Measurements from ENCODE around the gene ORC4.

ORC4 gene

GRCh38 chr2:148020111-148021058 is at the start of gene ORC4:
ORC4 (minus strand) TSS chr2:148020737; CDS start chr2:147975958, 44,779 bp downstream.
- peak; percentile 100 for DNase-seq

GRCh38 chr2:148067801-148068200 is 47.3 kb upstream of the ORC4 start:
- DNase-seq, result no peak

- DNase-seq, result no peak
These were observed 45.4 kb upstream of the ORC4 start for GRCh38 chr2:148065936-148066335.

- DNase-seq, result no peak
These were observed 43.1 kb upstream of the ORC4 start for GRCh38 chr2:148063633-148064032.

GRCh38 chr2:148058641-148059040 is 38.1 kb upstream of the ORC4 start:
- no peak for DNase-seq

GRCh38 chr2:148052687-148053086 is 32.1 kb upstream of the ORC4 start:
- no peak for DNase-seq

- DNase-seq, result no peak
These were observed 28.7 kb upstream of the ORC4 start for GRCh38 chr2:148049284-148049683.

GRCh38 chr2:148048475-148049221 is 28.1 kb upstream of the ORC4 start:
- no peak for DNase-seq

GRCh38 chr2:148046802-148047201 is 26.3 kb upstream of the ORC4 start:
- no peak for DNase-seq

GRCh38 chr2:148044322-148044721 is 23.8 kb upstream of the ORC4 start:
- no peak for DNase-seq

- DNase-seq, result no peak
These were observed 21.7 kb upstream of the ORC4 start for GRCh38 chr2:148042219-148042618.

GRCh38 chr2:148039783-148040182 is 19.2 kb upstream of the ORC4 start:
- DNase-seq, result no peak

- no peak for DNase-seq
These were observed 11.7 kb upstream of the ORC4 start for GRCh38 chr2:148032215-148032614.

GRCh38 chr2:148031152-148031551 is 10.6 kb upstream of the ORC4 start:
- DNase-seq, result no peak

GRCh38 chr2:148028781-148029180 is 8.2 kb upstream of the ORC4 start:
- no peak for DNase-seq

GRCh38 chr2:148027822-148028221 is 7.3 kb upstream of the ORC4 start:
- no peak for DNase-seq

GRCh38 chr2:148026573-148026972 is 6.0 kb upstream of the ORC4 start:
- DNase-seq, result no peak

GRCh38 chr2:148023861-148024260 is 3.3 kb upstream of the ORC4 start:
- no peak for DNase-seq

- no peak for DNase-seq
These were observed 2.3 kb upstream of the ORC4 start for GRCh38 chr2:148022882-148023281.

- no peak for DNase-seq
These were observed 1.8 kb upstream of the ORC4 start for GRCh38 chr2:148022351-148022750.

- no peak for DNase-seq
These were observed 1.3 kb upstream of the ORC4 start for GRCh38 chr2:148021886-148022285.

- DNase-seq, result no peak
These were observed 723 bp upstream of the ORC4 start, which contains the start of gene MBD5 for GRCh38 chr2:148021059-148021861. MBD5 (plus strand) TSS chr2:148021091.

- no peak for DNase-seq
These were observed 5.9 kb downstream of the ORC4 start for GRCh38 chr2:148014616-148015015.

Data from left hindlimb (tissue), 1 donor.